ENCODE measurements around the gene MRO.
"Not testable (repeated sequence)": the region's sequence is repeated elsewhere in the genome, so short reads cannot be mapped to it uniquely, and the experiment has no call there.

Gene MRO

GRCh38 chr18:50791599-50792438 lies 28.0 kb downstream of the MRO start:
- DNase-seq (ENCODE audit: low spot score), result no peak

GRCh38 chr18:50790948-50791347 lies 28.9 kb downstream of the MRO start:
- DNase-seq (ENCODE audit: low spot score), result no peak

GRCh38 chr18:50790241-50790640 lies 29.6 kb downstream of the MRO start:
- DNase-seq (ENCODE audit: low spot score), result no peak

GRCh38 chr18:50788284-50788683 lies 31.5 kb downstream of the MRO start:
- DNase-seq (ENCODE audit: low spot score), result no peak

- DNase-seq (ENCODE audit: low spot score), result no peak
Observed at GRCh38 chr18:50786864-50787263, 33.0 kb downstream of the MRO start.

GRCh38 chr18:50783553-50783952 lies 36.3 kb downstream of the MRO start:
- no peak for DNase-seq (ENCODE audit: low spot score)

- not testable (repeated sequence) for DNase-seq (ENCODE audit: low spot score)
Observed at GRCh38 chr18:50779021-50779420, 40.8 kb downstream of the MRO start.

- DNase-seq (ENCODE audit: low spot score), result no peak
Observed at GRCh38 chr18:50776383-50776782, 43.4 kb downstream of the MRO start.

GRCh38 chr18:50775726-50776125 lies 44.1 kb downstream of the MRO start:
- no peak for DNase-seq (ENCODE audit: low spot score)

GRCh38 chr18:50775207-50775606 lies 44.6 kb downstream of the MRO start:
- DNase-seq (ENCODE audit: low spot score), result no peak

- DNase-seq (ENCODE audit: low spot score), result no peak
Observed at GRCh38 chr18:50769463-50769862, 50.4 kb downstream of the MRO start.

- no peak for DNase-seq (ENCODE audit: low spot score)
Observed at GRCh38 chr18:50757358-50757757, 62.5 kb downstream of the MRO start.

- DNase-seq (ENCODE audit: low spot score), result no peak
Observed at GRCh38 chr18:50754297-50754696, 65.5 kb downstream of the MRO start.

GRCh38 chr18:50753311-50753710 lies 66.5 kb downstream of the MRO start:
- DNase-seq (ENCODE audit: low spot score), result no peak

GRCh38 chr18:50751947-50752346 lies 67.9 kb downstream of the MRO start:
- no peak for DNase-seq (ENCODE audit: low spot score)

GRCh38 chr18:50751490-50751889 lies 68.3 kb downstream of the MRO start:
- DNase-seq (ENCODE audit: low spot score), result no peak

- no peak for DNase-seq (ENCODE audit: low spot score)
Observed at GRCh38 chr18:50750546-50750945, 69.3 kb downstream of the MRO start.

GRCh38 chr18:50749945-50750344 lies 69.9 kb downstream of the MRO start:
- DNase-seq (ENCODE audit: low spot score), result no peak

- DNase-seq (ENCODE audit: low spot score), result no peak
Observed at GRCh38 chr18:50749421-50749820, 70.4 kb downstream of the MRO start.

GRCh38 chr18:50748243-50749229 lies 71.3 kb downstream of the MRO start:
- no peak for DNase-seq (ENCODE audit: low spot score)

GRCh38 chr18:50747849-50748242 lies 72.0 kb downstream of the MRO start:
- no peak for DNase-seq (ENCODE audit: low spot score)

- DNase-seq (ENCODE audit: low spot score), result no peak
Observed at GRCh38 chr18:50745945-50746344, 73.9 kb downstream of the MRO start.
